Activated CD4-positive, CD25-positive, alpha-beta regulatory T cell treated with anti-CD3 and anti-CD28 coated beads, Interleukin-2, amount 50 U/mL, for 72 hours (primary cell): ENCODE results near the gene CMTM8.
"Not testable (repeated sequence)": the region's sequence is repeated elsewhere in the genome, so short reads cannot be mapped to it uniquely, and the experiment has no call there.

Experiments used
- DNase-seq: peaks from one replicate; pipeline ENCODE4 v3.0.0; 2021

The CMTM8 gene, protein sequence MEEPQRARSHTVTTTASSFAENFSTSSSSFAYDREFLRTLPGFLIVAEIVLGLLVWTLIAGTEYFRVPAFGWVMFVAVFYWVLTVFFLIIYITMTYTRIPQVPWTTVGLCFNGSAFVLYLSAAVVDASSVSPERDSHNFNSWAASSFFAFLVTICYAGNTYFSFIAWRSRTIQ

DNA sequence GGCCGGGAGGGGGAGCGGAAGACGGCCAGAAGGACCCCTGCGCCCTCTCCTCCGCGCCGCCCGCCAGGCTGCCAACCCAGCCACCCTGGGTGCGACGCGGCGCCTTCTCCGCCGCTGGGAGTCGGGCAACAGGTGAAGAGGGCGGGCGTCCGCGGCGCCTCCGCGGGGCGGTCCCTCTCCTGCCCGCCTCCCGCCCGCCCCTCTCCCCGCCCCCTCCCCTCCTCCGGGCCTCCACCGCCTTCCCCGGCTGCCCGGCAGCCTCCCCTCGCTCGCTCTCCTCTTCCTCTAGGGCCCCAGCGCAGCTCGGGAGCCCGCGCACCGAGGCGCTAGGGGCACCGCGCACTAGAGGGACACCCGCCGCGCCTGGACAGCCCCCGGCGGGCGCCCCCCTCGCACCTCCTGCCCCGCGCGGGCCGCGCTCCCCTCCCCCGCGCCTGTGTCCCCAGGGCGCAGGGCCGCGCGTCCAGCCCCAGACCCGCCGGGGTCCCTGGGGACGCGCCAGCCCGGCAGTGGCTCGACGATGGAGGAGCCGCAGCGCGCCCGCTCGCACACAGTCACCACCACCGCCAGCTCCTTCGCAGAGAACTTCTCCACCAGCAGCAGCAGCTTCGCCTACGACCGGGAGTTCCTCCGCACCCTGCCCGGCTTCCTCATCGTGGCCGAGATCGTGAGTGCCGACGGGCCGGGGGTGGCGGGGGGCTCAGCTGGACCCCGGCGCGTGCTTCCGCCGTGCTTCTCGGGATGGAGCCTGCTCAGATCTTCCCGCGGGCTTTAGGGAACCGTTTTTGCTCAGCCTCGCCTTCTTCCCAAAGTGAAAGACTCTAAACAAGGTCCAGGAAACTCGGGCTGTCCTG, at the start of gene CMTM8:
TSS of gene CMTM8 (plus strand) at position 228 of the 854 bp plus-strand sequence. CDS start at position 521, 293 bp downstream.
- peak; percentile 61 for DNase-seq

DNA sequence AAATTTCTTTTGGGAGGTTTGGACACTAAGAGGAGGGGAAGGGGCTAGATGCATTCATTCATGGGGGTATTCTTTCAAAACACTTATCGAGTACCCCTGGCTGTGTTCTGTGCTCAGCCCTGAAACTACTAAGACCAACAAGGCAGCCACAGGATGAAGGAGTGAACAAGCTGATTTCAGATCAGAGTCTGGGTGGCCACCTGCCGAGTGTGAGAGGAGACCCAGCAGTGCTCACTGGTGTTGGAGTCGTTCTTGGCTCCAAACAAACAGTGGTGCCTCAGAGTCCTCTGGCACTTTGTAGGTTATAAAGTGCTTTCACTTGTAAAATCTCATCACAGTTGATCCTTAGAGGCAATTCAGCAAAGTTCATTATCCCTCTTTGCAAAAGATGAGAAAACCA, 48.8 kb upstream of the CMTM8 start:
- no peak for DNase-seq

DNA sequence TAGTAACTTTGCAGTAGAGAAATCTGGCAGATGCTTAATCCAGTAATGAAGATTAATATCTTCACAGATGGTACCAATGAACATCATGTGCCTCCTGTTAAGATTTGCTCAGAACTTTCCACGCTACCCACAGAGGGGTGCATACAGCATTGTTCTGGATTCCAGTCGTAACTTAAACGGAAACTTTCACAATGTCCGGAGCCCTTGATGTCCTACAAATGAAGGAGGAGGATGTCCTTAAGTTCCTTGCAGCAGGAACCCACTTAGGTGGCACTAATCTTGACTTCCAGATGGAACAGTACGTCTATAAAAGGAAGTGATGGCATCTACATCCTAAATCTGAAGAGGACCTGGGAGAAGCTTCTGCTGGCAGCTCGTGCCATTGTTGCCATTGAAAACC, 47.9 kb upstream of the CMTM8 start:
- DNase-seq = not testable (repeated sequence)

DNA sequence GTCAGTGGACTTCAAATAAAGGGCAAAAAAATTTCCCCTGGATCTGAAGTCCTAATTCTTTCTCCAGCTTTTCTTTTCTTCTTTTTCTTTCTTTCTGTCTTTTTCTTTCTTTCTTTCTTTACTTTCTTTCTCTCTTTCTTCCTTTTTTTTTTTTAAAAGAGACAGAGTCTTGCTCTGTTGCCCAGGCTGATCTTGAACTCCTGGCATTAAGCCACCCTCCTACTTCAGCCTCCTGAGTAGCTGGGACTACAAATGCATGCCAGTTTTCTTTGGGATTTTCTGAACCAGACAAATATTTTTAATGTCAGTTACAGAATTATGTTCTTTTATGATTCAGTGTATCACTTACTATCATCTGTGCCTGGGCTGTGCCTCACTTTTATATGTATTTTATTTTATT, 45.4 kb upstream of the CMTM8 start:
- no peak for DNase-seq

DNA sequence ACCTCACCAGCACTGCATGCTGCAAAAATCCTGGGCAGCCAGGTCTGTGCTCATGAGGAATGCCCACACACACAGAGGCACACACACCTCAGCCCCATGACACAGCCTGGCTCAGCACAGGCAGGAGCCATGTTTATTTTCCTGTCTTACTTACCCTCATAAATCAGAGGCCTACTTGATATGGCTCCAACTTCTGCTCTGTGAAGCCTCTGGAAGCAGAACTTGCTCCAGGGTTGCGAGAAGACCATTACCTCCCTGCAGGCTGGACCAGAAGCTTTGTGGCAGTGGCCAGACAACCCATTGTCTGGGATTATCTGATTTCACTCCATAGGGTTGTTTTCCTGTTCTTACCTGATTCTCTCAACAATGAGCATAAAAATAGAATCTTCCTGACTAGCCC, 43.8 kb upstream of the CMTM8 start:
- no peak for DNase-seq

DNA sequence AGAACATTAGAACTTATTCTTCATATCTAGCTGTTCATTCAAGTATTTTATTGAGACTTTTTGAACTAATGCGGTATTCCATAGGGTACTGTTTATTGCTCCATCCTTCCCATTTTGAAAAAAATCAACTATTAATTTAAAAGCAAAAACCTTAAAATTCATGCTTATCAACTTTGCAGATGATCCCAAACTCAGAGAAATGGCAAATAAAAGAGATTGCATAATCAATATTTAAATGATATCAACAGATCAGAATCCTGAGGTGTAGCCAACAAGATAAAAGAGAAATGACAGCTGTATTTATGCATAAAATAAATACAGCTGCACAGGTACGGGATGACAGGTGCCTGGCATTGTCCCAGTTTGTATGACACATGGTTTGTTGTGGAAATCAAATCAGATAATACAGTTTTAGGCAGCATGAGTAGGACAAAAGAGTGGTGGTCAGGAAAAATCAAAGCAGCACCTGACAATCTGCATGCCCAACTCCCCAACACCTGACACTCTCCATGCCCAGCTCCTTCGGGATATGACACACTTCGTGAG, 42.4 kb upstream of the CMTM8 start:
- no peak for DNase-seq

DNA sequence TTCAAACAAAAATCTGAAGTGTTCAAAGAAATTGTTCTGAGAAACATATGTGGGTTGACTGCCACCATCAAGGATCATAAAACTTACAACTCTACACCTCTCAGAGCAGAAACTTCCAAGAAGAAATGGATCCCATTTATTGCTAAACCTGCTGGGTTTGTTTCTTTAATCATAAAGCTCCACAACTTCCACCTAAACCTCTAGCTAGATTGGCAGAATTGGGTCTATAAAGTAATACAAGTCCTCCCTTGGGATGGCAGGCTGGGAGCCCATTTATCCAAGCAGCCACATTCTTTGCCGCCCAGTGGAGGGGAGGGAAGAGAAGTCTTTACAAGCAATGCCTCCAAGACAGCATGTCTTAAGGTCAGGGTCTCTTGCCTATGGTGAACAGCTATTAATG, 40.5 kb upstream of the CMTM8 start:
- DNase-seq = no peak

DNA sequence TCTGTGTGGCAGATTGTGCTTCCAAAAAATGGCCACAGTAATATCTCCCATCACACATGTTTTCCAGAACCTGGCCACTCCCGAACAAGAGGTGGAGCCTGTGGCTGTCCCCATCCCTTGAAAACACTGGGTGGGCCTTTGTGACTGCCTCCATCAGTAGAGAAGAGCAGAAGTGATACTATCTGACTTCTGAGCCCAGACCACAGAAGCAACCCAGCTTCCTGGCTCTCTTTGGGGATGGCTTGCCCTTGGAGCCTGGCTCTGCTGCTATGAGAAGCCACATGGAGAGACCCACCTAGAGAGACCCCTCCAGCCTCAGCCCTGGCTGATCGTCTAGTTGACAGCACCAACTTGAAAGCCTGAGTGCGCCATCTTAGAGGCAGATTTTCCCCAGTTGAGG, 39.8 kb upstream of the CMTM8 start:
- DNase-seq = no peak

DNA sequence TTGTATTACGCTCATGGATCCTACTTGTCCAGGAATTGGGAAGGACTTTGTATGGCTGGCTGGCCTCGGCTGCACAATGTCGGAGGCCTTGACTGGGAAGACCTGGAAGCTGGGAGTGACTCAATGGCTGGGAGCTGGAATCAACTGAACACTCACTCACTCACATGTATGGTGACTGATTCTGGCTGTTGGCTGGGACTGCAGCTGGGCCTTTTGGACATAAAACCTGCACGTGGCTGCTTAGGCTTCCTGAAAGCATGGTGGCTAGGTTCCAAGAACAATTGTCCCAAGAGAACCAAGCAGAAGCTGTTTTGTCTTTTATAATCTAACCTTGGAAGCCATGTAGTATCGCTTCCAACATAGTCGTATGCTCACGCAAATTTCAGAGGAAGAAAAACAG, 38.0 kb upstream of the CMTM8 start:
- no peak for DNase-seq

DNA sequence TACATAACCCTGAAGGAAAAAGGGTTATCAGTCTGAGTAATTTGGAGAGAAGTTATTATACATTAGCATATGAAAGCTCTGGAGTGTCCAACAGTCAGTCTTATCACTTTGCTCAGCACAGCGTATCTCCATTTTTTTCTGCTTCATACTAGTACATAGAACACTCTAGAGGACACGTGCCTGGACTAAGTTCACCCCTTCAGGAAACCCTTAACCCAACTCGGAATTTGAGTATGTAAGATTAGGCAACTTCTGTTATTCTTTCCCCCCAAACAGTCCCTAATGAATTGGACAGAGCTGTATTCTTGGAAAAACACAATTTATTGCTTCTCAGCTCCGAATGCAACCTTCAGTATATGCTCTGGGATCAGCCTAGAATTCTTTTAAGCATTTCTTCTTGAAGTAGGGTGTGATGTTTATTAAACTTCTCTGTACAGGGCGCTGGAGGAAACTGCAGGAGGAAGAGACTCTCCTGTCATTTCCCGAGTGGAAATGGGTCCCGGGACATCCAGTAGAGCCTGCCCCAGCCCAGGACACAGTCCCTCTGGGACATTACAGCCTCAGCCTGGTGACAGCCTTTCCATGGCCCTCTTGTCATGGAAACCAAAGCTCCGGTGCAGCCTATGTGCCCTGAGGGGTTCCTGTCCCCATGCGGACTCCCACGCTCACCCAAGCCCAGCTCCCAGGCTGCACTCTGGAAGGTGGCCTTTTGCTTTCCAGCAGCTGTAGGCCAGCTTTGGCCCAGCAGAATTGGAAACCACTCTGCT, 37.3 kb upstream of the CMTM8 start:
- DNase-seq = no peak

DNA sequence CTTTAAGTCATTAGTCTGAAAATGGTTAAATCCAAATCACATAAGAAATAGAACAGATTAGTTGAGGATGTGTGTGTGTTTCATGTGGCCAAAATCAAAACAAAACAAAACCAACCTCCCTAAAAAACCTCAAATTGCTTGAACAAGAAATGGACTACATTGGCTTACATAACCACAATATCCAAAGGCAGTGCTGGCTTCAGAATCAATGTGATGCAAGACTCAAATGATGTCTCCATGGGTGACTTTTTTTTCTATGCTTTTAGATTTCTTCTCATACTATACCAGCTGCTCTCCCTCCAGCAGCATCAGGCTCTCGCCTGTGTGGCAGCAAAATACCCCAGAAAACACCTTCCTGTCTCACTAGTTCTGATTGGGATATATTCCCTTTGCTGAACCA, 36.0 kb upstream of the CMTM8 start:
- no peak for DNase-seq

DNA sequence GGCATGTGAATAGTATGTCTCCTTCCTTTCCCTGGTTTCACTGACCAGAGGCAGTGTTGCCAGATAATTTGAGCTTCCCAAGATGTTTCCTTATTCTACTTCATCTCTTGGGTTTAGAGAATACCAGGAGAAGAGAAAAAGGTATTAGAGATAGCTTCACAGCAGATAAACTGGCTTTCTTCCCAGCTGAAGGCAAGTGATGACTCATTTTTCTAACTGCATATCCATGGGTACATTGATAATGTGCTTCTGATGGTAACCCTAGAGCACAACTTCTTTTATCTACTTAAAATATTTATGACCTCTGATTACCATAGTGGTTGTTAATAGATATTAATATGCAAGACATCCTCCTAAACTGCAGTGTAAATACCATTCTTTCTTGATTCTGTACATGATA, 34.6 kb upstream of the CMTM8 start:
- DNase-seq = no peak

DNA sequence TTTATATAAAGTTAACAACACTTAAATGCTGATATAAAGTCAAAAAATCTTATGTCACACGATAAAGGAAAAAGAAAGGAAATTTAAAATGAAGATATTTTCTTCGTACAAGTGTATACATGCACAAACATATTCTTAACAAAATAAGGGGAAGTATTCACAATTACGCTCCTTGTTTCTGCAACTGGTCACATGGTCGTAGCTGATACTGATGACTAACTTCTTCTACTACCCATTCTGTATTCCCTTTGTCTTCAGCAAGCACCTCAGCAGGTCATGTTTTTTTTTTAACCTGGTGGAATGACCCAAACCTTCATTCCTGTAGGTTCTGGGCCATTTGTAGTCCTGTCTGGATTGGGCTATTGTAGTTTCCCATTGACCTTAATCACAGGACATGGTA, 30.0 kb upstream of the CMTM8 start:
- DNase-seq = no peak

DNA sequence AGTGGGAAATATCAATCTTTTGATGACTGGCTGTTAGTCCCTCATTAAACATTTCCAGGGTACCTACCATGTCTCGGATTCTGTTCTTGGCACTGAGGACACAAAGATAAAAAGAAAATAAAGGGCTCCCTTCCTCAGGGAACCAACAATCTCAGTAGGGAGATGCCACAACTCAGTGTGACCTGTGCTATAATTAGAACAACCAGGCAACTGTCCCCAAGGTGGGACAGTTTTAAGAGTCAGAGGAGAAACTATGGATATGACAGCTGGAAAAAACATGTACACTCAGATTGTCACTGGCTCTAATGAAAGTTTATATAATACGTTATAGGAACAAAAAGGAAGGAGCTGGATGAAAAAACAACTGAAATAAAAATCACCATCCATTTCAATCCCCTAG, 23.3 kb upstream of the CMTM8 start:
- no peak for DNase-seq

DNA sequence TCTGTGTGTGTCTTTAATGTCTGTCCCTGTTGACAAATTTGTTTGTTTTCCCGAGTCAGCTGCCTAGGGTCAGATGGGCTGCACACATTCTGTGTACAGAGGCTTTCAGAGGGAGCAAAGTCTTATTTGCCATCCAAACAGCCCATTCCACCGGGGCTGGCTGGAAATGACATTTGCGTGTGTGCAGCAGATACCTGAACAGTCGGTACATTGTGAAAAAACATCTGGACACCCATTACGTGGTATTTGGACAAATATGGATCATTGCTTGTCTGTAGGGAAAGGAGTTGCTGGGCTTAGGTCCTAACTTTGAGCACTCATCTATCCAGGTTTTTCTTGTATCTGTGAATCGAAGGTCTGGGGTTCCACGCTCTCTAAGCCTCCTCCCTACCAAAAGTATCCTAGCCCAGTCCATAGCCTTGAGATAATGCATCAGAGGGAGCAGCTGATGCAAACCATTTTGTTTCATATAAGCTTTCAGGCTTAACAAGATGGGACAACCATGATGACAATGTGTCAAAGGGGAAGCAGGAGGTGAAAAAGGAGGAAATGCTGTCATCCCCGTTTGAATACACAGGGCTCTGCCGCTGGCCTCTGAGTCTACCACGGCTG, 22.2 kb upstream of the CMTM8 start:
- no peak for DNase-seq

DNA sequence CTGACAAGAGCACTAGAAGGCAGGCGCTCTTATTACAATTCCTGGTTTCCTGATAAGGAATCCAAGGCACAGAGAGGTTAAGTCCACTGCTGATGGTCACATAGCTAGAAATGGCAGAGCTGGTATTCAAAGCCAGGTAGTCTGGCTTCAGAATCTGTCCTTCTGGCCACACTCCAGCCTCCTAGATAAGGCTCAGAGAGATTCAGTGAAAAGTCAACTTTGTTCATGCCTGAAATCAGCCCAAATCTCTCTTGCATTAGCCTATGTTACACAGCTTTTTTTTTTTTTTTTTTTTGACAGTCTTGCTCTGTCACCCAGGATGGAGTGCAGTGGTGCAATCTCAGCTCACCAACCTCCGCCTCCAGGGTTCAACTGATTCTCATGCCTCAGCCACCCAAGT, 21.1 kb upstream of the CMTM8 start:
- DNase-seq = no peak

DNA sequence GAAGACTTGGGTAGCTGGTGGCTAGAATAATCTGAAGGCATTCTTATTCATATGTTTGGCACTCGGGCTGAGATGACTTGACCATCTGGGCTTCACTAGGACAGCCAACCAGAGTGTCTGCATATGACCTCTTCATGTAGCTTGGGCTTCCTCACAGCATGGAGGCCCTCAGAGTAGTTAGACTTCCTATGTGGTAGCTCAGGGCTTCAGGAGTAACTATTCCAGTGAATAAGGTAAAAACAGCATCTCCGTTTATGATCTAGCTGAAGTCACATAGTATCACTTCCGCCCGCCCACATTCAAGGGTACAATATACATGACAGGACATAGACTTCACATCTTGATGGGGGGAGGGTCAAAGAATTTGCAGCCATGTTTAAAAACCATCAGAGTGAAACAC, 18.9 kb upstream of the CMTM8 start:
- no peak for DNase-seq

DNA sequence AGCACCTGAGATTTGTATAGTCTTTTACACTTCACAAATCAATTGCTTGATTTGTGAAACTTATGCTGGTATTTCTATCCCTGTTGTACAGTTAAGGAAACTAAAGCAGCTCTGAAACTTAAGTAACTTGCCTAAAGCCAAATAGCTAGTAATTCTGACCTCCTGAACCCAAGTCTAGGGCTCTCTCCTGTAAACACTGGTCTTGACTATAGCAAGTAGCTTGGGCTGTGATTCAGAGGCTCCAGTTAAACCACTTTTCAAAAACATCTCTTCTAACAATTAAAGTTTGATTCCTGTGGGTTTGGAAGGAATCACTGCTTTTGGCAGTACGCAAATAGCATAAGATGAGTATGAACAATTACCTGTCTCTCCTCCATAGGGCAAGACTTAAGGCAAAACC, 18.5 kb upstream of the CMTM8 start:
- DNase-seq = no peak

DNA sequence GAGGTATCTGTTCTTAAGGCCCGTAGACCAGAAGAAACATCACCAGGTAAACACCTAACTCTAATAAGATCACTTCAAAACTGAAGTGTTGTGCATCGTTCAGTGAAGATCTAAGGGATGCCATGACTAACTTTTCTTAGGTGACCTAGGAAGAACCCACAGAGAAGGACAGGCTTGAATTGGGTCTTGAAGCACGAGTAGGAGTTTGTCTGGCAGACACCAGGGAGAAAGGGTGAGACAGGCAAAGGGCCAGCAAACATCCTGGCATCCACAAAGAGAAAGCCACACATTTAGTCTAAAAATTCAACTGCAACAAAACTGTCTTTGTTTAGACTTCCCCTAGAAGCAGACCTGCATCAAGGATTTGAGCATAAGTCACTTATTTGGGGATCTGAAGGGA, 15.5 kb upstream of the CMTM8 start:
- DNase-seq = no peak

DNA sequence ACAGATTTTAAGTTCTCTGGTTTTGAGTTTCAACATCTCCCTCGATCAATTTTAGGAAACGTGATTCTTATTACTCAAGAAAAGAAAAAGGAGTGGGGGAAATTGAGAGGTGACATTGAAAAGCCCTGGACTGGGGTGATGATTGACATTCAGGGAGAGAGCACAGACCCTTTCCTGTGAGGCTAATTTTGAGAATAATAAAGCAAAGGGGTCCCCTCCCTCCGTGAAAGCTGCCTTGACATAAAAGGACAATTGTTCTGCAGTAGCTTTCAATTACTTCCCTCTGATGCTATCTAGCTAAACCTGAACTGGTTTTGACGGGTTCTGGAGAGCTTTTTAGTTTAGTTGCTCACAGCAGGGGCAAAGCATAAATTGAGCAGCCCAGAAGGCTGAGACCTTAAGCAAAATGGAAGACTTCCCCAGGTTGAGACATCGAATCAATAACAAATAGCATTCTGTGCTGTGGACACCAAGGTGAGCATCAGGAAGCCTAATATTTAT, 14.4 kb upstream of the CMTM8 start:
- no peak for DNase-seq

DNA sequence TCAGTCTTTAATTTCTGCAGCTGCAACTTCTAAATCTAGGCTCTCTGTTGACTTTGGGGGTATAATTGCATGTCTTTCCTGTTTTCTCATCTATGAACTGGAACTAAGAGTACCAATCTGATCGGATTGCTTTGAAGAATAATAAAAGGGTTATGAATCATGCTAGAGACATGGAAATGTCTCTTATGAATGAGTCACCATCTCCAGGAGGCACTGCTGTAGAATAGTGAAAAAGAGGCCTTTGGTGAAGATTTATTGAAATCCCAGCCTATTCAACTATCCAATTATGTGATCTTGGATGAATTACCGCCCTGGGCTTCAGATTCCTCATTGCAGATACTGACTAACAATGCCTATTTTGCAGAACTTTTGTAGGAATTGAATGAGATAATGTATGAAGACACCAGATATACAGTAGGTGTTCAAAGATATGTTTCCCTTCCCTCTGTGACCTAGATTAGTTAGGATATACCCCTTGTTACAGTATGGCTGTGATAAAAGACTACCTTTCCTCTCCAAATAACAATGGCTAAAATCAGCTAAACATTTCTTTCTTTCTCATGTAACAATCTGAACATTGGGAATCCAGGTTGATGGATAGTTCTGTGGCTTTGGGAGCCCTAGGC, 11.5 kb upstream of the CMTM8 start:
- no peak for DNase-seq

DNA sequence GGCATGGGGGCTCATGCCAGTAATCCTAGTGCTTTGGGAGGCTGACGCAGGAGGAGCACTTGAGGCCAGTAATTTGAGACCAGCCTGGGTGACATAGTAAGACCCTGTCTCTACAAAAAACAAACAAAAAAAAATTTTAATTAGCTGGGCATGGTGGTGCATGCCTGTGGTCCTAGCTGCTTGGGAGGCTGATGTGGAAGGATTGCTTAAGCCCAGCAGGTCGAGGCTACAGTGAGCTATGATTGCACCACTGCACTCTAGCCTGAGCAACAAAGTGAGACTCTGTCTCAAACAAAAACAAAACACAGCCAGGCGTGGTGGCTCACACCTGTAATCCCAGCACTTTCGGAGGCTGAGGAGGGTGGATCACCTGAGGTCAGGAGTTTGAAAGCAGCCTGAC, 9.7 kb upstream of the CMTM8 start:
- DNase-seq = not testable (repeated sequence)

DNA sequence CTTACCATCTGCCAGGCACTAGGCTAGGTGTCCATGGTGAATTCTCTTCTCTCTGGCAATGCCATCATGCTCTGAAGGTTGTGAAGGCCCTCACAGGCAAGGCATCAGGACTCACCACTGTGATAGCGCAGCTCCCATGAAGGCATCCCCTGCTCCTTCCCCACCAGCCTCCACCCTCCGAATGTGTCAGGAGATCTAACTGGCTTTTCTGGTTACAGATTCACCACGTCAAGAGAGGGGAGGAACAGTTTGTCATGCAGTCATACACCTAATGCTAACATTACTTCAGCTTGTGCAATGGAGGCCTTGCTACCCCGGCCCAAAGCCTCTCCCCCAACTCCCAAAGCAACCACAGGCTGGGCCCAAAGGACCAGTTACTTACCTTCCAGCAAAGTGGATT, 8.9 kb upstream of the CMTM8 start:
- DNase-seq = no peak
